ENCODE data around the gene SLC9A3. TPM values are rescaled to one million over a fixed set of nuclear protein-coding genes. Genes with fewer than 3 reads are reported as not detected.

The SLC9A3 gene
- total RNA-seq, 1 experiment from 2014 or later: 1.5 TPM

- H3K27me3 ChIP-seq (ENCODE audit: insufficient read depth, low read length): no peaks in the 10 kb centered on the region
- BruUV-seq (replicated peaks): no TSS peak
- ChIA-PET CTCF (no interaction called here), RAD21 (ENCODE audit: low non-redundant PET in 1 of 2, low total read pairs in 2 of 2, uncharacterized antibody in 2 of 2, unreplicated experiment in 2 of 2) (no interaction called here), POLR2A (no interaction called here)
- H3K79me2 ChIP-seq (ENCODE audit: insufficient read depth, low read length): no peaks in the 10 kb centered on the region
- no peaks in the 10 kb centered on the region for H3K4me1 ChIP-seq (ENCODE audit: control insufficient read depth in 1 of 2, insufficient read depth in 2 of 2, low read length in 2 of 2)
- no peaks in the 10 kb centered on the region for H3K9me3 ChIP-seq (ENCODE audit: control insufficient read depth in 1 of 2, insufficient read depth in 1 of 2, low read depth in 1 of 2, low read length in 2 of 2)
- TF ChIP-seq SP1 (IDR thresholded peaks at IDR 0.05; ENCODE audit: low read depth): no peak
- TF ChIP-seq CTCF (IDR thresholded peaks at IDR 0.05 in 2 of 3, conservative IDR thresholded peaks at IDR 0.05 in 1 of 3; ENCODE audit: borderline replicate concordance in 1 of 3, insufficient read depth in 1 of 3, low read depth in 2 of 3, low read length in 2 of 3): no peak
- no peak for TF ChIP-seq YY1 (IDR thresholded peaks at IDR 0.05; ENCODE audit: extremely low read depth, insufficient replicate concordance, low read depth, low read length)
- no peak for TF ChIP-seq EZH2phosphoT487 (IDR thresholded peaks at IDR 0.05; ENCODE audit: borderline replicate concordance)
- H3K9me2 ChIP-seq (ENCODE audit: insufficient read depth): no peaks in the 10 kb centered on the region
- DNase-seq (ENCODE audit: low read depth, low spot score): no peak
- no peak overlapping the region for H2AFZ ChIP-seq (ENCODE audit: low read depth, low read length, poor library complexity, severe bottlenecking)
- no peaks in the 10 kb centered on the region for H3K36me3 ChIP-seq (ENCODE audit: control insufficient read depth in 1 of 2, insufficient read depth in 2 of 2, low read length in 2 of 2)
- peak; percentile 18; the same call in 1 of the 2 replicates for ATAC-seq
- intact Hi-C loops (cut with micrococcal nuclease): no loop called here
- no peak overlapping the region for H3K4me2 ChIP-seq (ENCODE audit: low read length)
- H3K4me3 ChIP-seq (replicated peaks in 1 of 2; ENCODE audit: low read depth in 1 of 2, low read length in 2 of 2): no peak overlapping the region
- no peaks in the 10 kb centered on the region for H4K20me1 ChIP-seq (ENCODE audit: insufficient read depth)
- no peak overlapping the region for H3K27ac ChIP-seq (ENCODE audit: low read depth, low read length)
- H3K9ac ChIP-seq (ENCODE audit: low read length): no peak overlapping the region
Measured at GRCh38 chr5:540906-541538, 16.8 kb upstream of the SLC9A3 start.

GRCh38 chr5:540071-540905, 16.0 kb upstream of the SLC9A3 start:
- Histone ChIP-seq H3K79me2 (ENCODE audit: insufficient read depth, low read length) (no peaks in the 10 kb centered on the region), H3K4me1 (ENCODE audit: control insufficient read depth in 1 of 2, insufficient read depth in 2 of 2, low read length in 2 of 2) (no peaks in the 10 kb centered on the region), H4K20me1 (ENCODE audit: insufficient read depth) (no peaks in the 10 kb centered on the region), H3K9ac (ENCODE audit: low read length) (no peak overlapping the region), H3K4me2 (ENCODE audit: low read length) (no peak overlapping the region), H3K4me3 (replicated peaks in 1 of 2; ENCODE audit: low read depth in 1 of 2, low read length in 2 of 2) (no peak overlapping the region), H3K9me3 (ENCODE audit: control insufficient read depth in 1 of 2, insufficient read depth in 1 of 2, low read depth in 1 of 2, low read length in 2 of 2) (no peaks in the 10 kb centered on the region), H3K27ac (ENCODE audit: low read depth, low read length) (no peak overlapping the region), H3K9me2 (ENCODE audit: insufficient read depth) (no peaks in the 10 kb centered on the region), H2AFZ (ENCODE audit: low read depth, low read length, poor library complexity, severe bottlenecking) (no peak overlapping the region), H3K36me3 (ENCODE audit: control insufficient read depth in 1 of 2, insufficient read depth in 2 of 2, low read length in 2 of 2) (no peaks in the 10 kb centered on the region), H3K27me3 (ENCODE audit: insufficient read depth, low read length) (no peaks in the 10 kb centered on the region)
- BruUV-seq (replicated peaks): no TSS peak
- no peak for DNase-seq (ENCODE audit: low read depth, low spot score)
- no peak for ATAC-seq
- RAD21 ChIA-PET (ENCODE audit: low non-redundant PET in 1 of 2, low total read pairs in 2 of 2, uncharacterized antibody in 2 of 2, unreplicated experiment in 2 of 2): no interaction called here
- POLR2A ChIA-PET: no interaction called here
- intact Hi-C loops (cut with micrococcal nuclease): no loop called here
- CTCF ChIA-PET: no interaction called here
- TF ChIP-seq SIN3A (IDR thresholded peaks at IDR 0.05; ENCODE audit: low read depth) (no peak), CBX3 (IDR thresholded peaks at IDR 0.05; ENCODE audit: low read depth) (no peak), CEBPB (IDR thresholded peaks at IDR 0.05; ENCODE audit: low read depth) (no peak), ATF3 (IDR thresholded peaks at IDR 0.05) (no peak), SP1 (IDR thresholded peaks at IDR 0.05; ENCODE audit: low read depth) (no peak), ELF1 (IDR thresholded peaks at IDR 0.05; ENCODE audit: borderline replicate concordance, low read depth) (no peak), EZH2phosphoT487 (IDR thresholded peaks at IDR 0.05; ENCODE audit: borderline replicate concordance) (no peak), ZBTB33 (IDR thresholded peaks at IDR 0.05; ENCODE audit: extremely low read depth, insufficient replicate concordance, low read length) (no peak), FOSL1 (IDR thresholded peaks at IDR 0.05; ENCODE audit: low read depth) (no peak), POLR2AphosphoS5 (IDR thresholded peaks at IDR 0.05; ENCODE audit: low read depth, low read length) (no peak)
